ENCODE data around the gene CNRIP1.

CNRIP1 gene

DNA sequence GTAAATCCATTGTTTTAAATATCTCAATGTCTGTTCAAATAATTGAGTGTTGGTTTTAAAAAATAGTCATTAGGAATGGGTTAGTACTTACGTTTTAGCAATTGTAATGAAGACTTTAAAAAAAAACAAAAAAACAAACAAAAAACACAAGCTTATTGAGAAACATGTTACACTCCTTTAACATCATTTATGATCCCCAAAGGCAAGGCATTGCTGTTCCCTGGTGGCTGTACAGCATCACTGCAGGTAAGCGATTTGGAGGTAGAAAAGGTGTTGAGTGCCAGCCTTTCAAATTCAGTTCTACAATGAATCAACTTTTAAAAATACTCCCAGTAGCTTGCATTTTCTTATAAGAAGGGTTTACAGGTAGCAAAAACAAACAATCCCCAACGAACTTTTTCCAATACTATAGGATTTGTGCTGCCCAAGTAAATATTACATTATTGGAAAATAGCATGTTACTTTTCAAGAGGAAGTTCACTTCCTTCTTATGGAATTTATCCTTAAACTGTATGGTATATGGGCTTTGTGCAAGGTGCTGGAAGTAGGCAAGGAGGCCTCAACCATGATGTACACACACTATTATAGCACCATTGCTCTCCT is 27.5 kb downstream of the CNRIP1 start:
- H3K4me1 ChIP-seq (ENCODE audit: control insufficient read depth in 1 of 2, insufficient read depth in 1 of 2, low read depth in 1 of 2, low read length in 1 of 2): peaks cover 0 to 2% of the 10 kb centered on the region in 2 experiments
- TF ChIP-seq, protein P1, sequence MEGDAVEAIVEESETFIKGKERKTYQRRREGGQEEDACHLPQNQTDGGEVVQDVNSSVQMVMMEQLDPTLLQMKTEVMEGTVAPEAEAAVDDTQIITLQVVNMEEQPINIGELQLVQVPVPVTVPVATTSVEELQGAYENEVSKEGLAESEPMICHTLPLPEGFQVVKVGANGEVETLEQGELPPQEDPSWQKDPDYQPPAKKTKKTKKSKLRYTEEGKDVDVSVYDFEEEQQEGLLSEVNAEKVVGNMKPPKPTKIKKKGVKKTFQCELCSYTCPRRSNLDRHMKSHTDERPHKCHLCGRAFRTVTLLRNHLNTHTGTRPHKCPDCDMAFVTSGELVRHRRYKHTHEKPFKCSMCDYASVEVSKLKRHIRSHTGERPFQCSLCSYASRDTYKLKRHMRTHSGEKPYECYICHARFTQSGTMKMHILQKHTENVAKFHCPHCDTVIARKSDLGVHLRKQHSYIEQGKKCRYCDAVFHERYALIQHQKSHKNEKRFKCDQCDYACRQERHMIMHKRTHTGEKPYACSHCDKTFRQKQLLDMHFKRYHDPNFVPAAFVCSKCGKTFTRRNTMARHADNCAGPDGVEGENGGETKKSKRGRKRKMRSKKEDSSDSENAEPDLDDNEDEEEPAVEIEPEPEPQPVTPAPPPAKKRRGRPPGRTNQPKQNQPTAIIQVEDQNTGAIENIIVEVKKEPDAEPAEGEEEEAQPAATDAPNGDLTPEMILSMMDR (IDR thresholded peaks at IDR 0.05): peak; percentile 52
- H3K4me3 ChIP-seq (ENCODE audit: low read depth in 1 of 2, low read length in 1 of 2): no peak overlapping the region
- no peak overlapping the region for H3K27ac ChIP-seq
- no peaks in the 10 kb centered on the region for H3K36me3 ChIP-seq
- H3K9me3 ChIP-seq: no peaks in the 10 kb centered on the region
- H3K27me3 ChIP-seq: no peaks in the 10 kb centered on the region

DNA sequence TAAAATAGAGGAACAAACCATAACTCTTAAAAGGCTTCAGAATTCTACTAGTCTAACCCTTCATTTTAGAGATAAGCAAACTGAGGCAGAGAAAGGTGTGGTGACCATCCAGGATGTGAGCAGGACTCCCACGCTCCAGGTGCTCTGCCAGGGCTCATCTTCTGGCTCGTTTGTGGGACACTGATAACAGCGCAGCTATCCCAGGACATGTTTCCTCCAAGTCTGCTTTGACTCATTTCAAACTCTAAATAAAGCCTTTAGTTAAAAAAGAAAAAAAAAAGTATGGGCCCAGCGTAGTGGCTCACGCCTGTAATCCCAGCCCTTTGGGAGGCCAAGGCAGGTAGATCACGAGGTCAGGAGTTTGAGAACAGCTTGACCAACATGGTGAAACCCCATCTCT is 28.4 kb downstream of the CNRIP1 start:
- Histone ChIP-seq H3K36me3 (no peaks in the 10 kb centered on the region), H3K4me1 (ENCODE audit: control insufficient read depth in 1 of 2, insufficient read depth in 1 of 2, low read depth in 1 of 2, low read length in 1 of 2) (peaks cover 0 to 2% of the 10 kb centered on the region in 2 experiments), H3K9me3 (no peaks in the 10 kb centered on the region), H3K4me3 (ENCODE audit: low read depth in 1 of 2, low read length in 1 of 2) (no peak overlapping the region), H3K27ac (no peak overlapping the region), H3K27me3 (no peaks in the 10 kb centered on the region)
- TF ChIP-seq, protein P1 (IDR thresholded peaks at IDR 0.05): no peak

DNA sequence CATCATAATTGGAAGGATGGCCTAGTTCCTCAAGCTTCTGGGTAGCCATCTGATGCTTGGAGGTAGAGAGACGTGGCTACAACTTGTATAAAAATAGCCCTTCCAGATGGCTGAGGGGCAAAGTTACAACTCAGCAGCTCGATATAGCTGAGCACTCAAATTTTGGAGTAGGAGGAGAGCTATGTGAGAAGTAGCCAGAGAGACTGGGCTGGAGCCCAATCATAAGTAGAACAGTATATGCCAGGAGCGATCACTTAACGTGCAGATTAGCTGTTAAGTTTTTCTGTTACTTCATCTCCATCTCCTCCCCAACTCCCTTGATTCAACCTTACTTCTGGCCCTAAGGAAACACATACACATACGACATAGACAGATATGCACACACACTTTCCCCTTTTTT is 28.8 kb downstream of the CNRIP1 start:
- H3K36me3 ChIP-seq: no peaks in the 10 kb centered on the region
- H3K27me3 ChIP-seq: no peaks in the 10 kb centered on the region
- no peaks in the 10 kb centered on the region for H3K9me3 ChIP-seq
- H3K4me1 ChIP-seq (ENCODE audit: control insufficient read depth in 1 of 2, insufficient read depth in 1 of 2, low read depth in 1 of 2, low read length in 1 of 2): peaks cover 0 to 2% of the 10 kb centered on the region in 2 experiments
- no peak overlapping the region for H3K4me3 ChIP-seq (ENCODE audit: low read depth in 1 of 2, low read length in 1 of 2)
- no peak overlapping the region for H3K27ac ChIP-seq
- TF ChIP-seq, protein P1 (IDR thresholded peaks at IDR 0.05): no peak

DNA sequence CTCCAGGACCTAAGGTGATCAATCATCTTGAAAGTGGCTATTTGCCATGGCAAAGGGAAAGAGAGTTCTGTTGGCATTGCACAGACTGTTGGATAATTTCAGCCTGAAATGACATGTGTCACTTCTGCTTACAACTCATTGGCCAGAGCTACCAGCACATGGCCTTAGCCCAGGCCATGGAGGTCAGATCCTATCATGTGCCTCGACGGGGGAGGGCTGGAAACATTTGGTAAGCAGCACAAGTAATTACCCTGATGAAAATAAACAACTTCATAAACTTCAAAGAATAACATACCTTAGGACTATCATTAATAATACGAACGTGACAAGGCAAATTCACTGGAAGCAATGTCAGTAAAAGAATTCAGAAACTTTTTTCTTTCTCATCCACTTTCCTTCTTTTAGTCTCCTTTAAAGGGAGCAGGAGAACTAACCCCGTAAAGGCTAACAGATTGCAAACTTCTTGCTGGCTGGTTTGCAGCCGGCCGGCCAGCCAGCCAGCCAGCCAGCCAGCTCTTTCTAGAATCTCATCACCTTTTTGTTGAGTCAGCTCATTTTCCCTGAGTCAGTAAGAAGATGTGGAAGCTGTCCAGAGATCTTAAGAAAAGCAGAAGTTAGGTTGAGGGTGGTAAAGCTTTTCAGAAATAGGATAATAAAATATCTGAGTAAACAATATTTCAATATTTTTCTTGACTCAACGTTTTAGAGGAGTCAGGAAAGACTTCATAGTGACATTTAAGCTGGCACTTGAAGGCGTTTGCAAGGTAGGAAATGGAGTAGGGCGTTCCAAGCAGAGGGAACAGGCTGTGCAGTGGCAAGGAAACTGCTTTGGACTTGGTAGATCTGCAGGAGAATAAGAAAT is 31.9 kb downstream of the CNRIP1 start:
- Histone ChIP-seq H3K9me3 (no peaks in the 10 kb centered on the region), H3K4me1 (ENCODE audit: control insufficient read depth in 1 of 2, insufficient read depth in 1 of 2, low read depth in 1 of 2, low read length in 1 of 2) (peaks cover 0 to 2% of the 10 kb centered on the region in 2 experiments), H3K27ac (peak overlapping the region; percentile 9), H3K36me3 (no peaks in the 10 kb centered on the region), H3K27me3 (no peaks in the 10 kb centered on the region), H3K4me3 (ENCODE audit: low read depth in 1 of 2, low read length in 1 of 2) (no peak overlapping the region)
- TF ChIP-seq, protein P1 (IDR thresholded peaks at IDR 0.05): no peak

DNA sequence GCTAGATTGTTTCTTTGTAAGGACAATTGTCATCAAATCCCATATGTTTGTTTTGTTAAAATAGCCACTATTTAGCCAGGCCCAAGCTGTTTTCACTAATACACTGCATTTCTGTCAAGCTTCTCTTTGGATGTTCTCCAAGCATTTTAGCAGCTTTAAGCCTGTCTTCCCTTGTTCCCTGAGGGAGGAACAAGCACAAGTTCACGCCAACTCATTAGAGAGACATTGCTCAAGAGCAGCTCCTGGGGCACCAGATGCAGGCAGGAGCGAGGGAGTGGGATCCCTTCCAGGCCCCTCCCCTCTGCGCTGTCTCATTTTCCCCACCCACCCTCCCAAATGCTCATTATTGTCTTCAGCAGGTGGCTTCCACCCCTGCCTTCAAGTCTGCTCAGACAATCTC is 34.9 kb downstream of the CNRIP1 start:
- H3K4me3 ChIP-seq (ENCODE audit: low read depth in 1 of 2, low read length in 1 of 2): no peak overlapping the region
- H3K9me3 ChIP-seq: no peaks in the 10 kb centered on the region
- no peak overlapping the region for H3K27ac ChIP-seq
- H3K27me3 ChIP-seq: no peaks in the 10 kb centered on the region
- no peaks in the 10 kb centered on the region for H3K36me3 ChIP-seq
- H3K4me1 ChIP-seq (ENCODE audit: control insufficient read depth in 1 of 2, insufficient read depth in 1 of 2, low read depth in 1 of 2, low read length in 1 of 2): peaks cover 0 to 2% of the 10 kb centered on the region in 2 experiments
- TF ChIP-seq, protein P1 (IDR thresholded peaks at IDR 0.05): no peak
